ENCODE measurements around the gene KRTAP12-3.

DNA sequence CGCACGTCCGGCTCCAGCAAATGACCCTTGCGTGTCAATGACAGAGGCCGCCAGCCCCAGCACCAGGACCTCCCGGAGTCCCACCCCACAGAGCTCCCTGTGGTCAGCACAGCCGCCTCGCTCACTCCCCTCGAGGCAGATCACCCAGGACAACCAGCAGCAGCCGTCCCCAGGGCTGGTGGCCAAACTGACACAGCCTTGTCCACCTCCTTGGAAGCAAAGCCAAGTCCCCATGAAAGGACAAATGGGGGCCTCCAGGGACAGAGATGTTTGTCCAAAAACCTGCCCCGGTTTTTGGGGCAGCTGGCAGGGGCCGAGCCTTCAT lies 18.4 kb upstream of the KRTAP12-3 start:
- TF ChIP-seq, protein P1, sequence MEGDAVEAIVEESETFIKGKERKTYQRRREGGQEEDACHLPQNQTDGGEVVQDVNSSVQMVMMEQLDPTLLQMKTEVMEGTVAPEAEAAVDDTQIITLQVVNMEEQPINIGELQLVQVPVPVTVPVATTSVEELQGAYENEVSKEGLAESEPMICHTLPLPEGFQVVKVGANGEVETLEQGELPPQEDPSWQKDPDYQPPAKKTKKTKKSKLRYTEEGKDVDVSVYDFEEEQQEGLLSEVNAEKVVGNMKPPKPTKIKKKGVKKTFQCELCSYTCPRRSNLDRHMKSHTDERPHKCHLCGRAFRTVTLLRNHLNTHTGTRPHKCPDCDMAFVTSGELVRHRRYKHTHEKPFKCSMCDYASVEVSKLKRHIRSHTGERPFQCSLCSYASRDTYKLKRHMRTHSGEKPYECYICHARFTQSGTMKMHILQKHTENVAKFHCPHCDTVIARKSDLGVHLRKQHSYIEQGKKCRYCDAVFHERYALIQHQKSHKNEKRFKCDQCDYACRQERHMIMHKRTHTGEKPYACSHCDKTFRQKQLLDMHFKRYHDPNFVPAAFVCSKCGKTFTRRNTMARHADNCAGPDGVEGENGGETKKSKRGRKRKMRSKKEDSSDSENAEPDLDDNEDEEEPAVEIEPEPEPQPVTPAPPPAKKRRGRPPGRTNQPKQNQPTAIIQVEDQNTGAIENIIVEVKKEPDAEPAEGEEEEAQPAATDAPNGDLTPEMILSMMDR (IDR thresholded peaks at IDR 0.05 in 8 of 11, conservative IDR thresholded peaks at IDR 0.05 in 3 of 11) = no peak
- no peak for TF ChIP-seq POLR2AphosphoS5 (IDR thresholded peaks at IDR 0.05)
- TF ChIP-seq POLR2A (IDR thresholded peaks at IDR 0.05) = no peak
